IMR-90 (cell line): ENCODE data around the gene IL1RAP. TPM values are rescaled to one million over a fixed set of nuclear protein-coding genes. Genes with fewer than 3 reads are reported as not detected.
A peak's percentile ranks its signal among the peaks of the same experiment; 100 is the strongest.

Source experiments
- ATAC-seq: fragments of 200-7000 bp; cut with Tn5 transposase; 2 replicates; pipeline ENCODE4 v1.9.1; 2020; ENCODE audit warnings: low read depth, mild to moderate bottlenecking, moderate library complexity
- BruUV-seq: library from RNA; stranded (reverse); fragments of 400-500 nt; replicated peaks from 2 replicates; lab custom pipeline; 2021; lab: Mats Ljungman, UMichigan
- CTCF ChIA-PET: fragments of 300-600 bp; formaldehyde crosslinking; extraction: SDS; loops from one replicate; lab custom pipeline; 2021; ENCODE audit warnings: antibody characterized with exemption; lab: Yijun Ruan, JAX
- POLR2A ChIA-PET: fragments of 300-600 bp; sonication (Branson Sonifier 250); formaldehyde crosslinking; loops from one replicate; lab custom pipeline; 2022; ENCODE audit warnings: antibody characterized with exemption; ENCODE audit not compliant: unreplicated experiment; lab: Charles Lee
- DNase-seq: peaks from one replicate; pipeline ENCODE4 v3.0.0; 2013
- H2AFZ ChIP-seq: replicated peaks from 2 replicates; pipeline ENCODE3; 2013; ENCODE audit warnings: low read length, mild to moderate bottlenecking; ENCODE audit not compliant: poor library complexity
- H2AK5ac ChIP-seq: 2 replicates; pipeline ENCODE4 v1.6.1; 2013; ENCODE audit warnings: low read depth, low read length, inconsistent platforms
- H2AK9ac ChIP-seq: replicated peaks from 2 replicates; pipeline ENCODE3; 2013; ENCODE audit warnings: mild to moderate bottlenecking, low read depth, low read length, moderate library complexity; ENCODE audit not compliant: poor library complexity
- H2BK120ac ChIP-seq: 2 replicates; pipeline ENCODE4 v1.6.1; 2013; ENCODE audit warnings: low read depth, low read length, inconsistent platforms
- H2BK15ac ChIP-seq: 3 replicates; pipeline ENCODE4 v1.6.1; 2013; ENCODE audit warnings: low read depth, low read length, inconsistent platforms
- H2BK20ac ChIP-seq: 2 replicates; pipeline ENCODE4 v1.6.1; 2013; ENCODE audit warnings: low read depth, mild to moderate bottlenecking, inconsistent platforms, low read length, moderate library complexity
- H2BK5ac ChIP-seq: 2 replicates; pipeline ENCODE4 v1.6.1; 2013; ENCODE audit warnings: mild to moderate bottlenecking, low read depth, low read length, inconsistent platforms; ENCODE audit not compliant: poor library complexity, severe bottlenecking
- H3K14ac ChIP-seq: replicated peaks from 2 replicates; pipeline ENCODE4 v1.6.1; 2013; ENCODE audit warnings: low read depth, low read length, inconsistent platforms
- H3K18ac ChIP-seq: 2 replicates; pipeline ENCODE4 v1.6.1; 2013; ENCODE audit warnings: low read depth, low read length, control low read depth
- H3K23ac ChIP-seq: 2 replicates; pipeline ENCODE4 v1.6.1; 2013; ENCODE audit warnings: low read depth, low read length, inconsistent platforms
- H3K27ac ChIP-seq: 2 replicates; pipeline ENCODE4 v1.5.1; 2013; ENCODE audit warnings: mild to moderate bottlenecking, control low read depth, low read length; ENCODE audit not compliant: insufficient read depth
- H3K27me3 ChIP-seq: 2 replicates; pipeline ENCODE4 v1.6.1; 2013; ENCODE audit warnings: low read length; ENCODE audit not compliant: control insufficient read depth, insufficient read depth
- H3K36me3 ChIP-seq: 2 replicates; pipeline ENCODE4 v1.6.1; 2013; ENCODE audit warnings: low read length, mixed read lengths; ENCODE audit not compliant: control insufficient read depth, insufficient read depth
- H3K4ac ChIP-seq: 2 replicates; pipeline ENCODE4 v1.6.1; 2013; ENCODE audit warnings: low read depth, low read length, inconsistent platforms
- H3K4me1 ChIP-seq: 2 replicates; pipeline ENCODE4 v1.6.1; 2013; ENCODE audit warnings: low read length, mixed read lengths; ENCODE audit not compliant: control insufficient read depth, insufficient read depth
- H3K4me2 ChIP-seq: 2 replicates; pipeline ENCODE4 v1.6.1; 2013; ENCODE audit warnings: low read depth, mild to moderate bottlenecking, control low read depth, low read length, moderate library complexity
- H3K4me3 ChIP-seq: 2 replicates; pipeline ENCODE4 v1.5.1; 2013; ENCODE audit warnings: low read depth, mild to moderate bottlenecking, control low read depth, low read length, moderate library complexity; ENCODE audit not compliant: insufficient read depth
- H3K56ac ChIP-seq: 2 replicates; pipeline ENCODE4 v1.6.1; 2013; ENCODE audit warnings: low read length, inconsistent platforms; ENCODE audit not compliant: insufficient read depth; ENCODE audit errors: extremely low read depth
- H3K79me1 ChIP-seq, 2 experiments: 2 replicates each; pipeline ENCODE4 v1.6.1; 2013; ENCODE audit warnings: low read length in 2 of 2, inconsistent platforms in 1 of 2, low read depth in 1 of 2
- H3K9ac ChIP-seq: 2 replicates; pipeline ENCODE4 v1.6.1; 2013; ENCODE audit warnings: low read depth, low read length, control low read depth
- H3K9me1 ChIP-seq: 2 replicates; pipeline ENCODE4 v1.6.1; 2013; ENCODE audit warnings: low read length, inconsistent platforms; ENCODE audit not compliant: insufficient read depth
- H3K9me3 ChIP-seq: 2 replicates; pipeline ENCODE4 v1.6.1; 2013; ENCODE audit warnings: low read length; ENCODE audit not compliant: control insufficient read depth, insufficient read depth
- H4K20me1 ChIP-seq: 2 replicates; pipeline ENCODE4 v1.6.1; 2013; ENCODE audit warnings: low read length, inconsistent platforms; ENCODE audit not compliant: insufficient read depth
- H4K5ac ChIP-seq: 2 replicates; pipeline ENCODE4 v1.6.1; 2013; ENCODE audit warnings: mild to moderate bottlenecking, low read depth, low read length, control low read depth
- H4K8ac ChIP-seq, 2 experiments: 2 replicates each; pipeline ENCODE4 v1.6.1; 2013; ENCODE audit warnings: low read depth in 2 of 2, low read length in 2 of 2, control low read depth in 1 of 2, inconsistent platforms in 1 of 2
- H4K91ac ChIP-seq: 2 replicates; pipeline ENCODE4 v1.6.1; 2013; ENCODE audit warnings: low read depth, low read length, inconsistent platforms; ENCODE audit not compliant: insufficient read depth
- CHD1 ChIP-seq: IDR thresholded peaks from 2 replicates; pipeline ENCODE4 v1.6.1; 2012; ENCODE audit warnings: low read depth, low read length, improper control_type of control experiment
- MAFK ChIP-seq: IDR thresholded peaks from 2 replicates; pipeline ENCODE4 v1.6.1; 2012; ENCODE audit warnings: low read depth, low read length, improper control_type of control experiment
- RCOR1 ChIP-seq: IDR thresholded peaks from 2 replicates; pipeline ENCODE4 v1.6.1; 2012; ENCODE audit warnings: mild to moderate bottlenecking, low read length, improper control_type of control experiment; ENCODE audit not compliant: insufficient replicate concordance
- WGBS, 2 experiments: methylation state at CpG; one replicate each; pipeline versions ENCODE4 v1.1.5 to v1.1.7; 2013; ENCODE audit warnings: missing lambda C conversion rate in 2 of 2; ENCODE audit not compliant: insufficient read length in 1 of 2; ENCODE audit errors: extremely low coverage in 2 of 2; 5-methylcytosine and 5-hydroxymethylcytosine counted together
- dilution Hi-C: fragments of 300-500 bp; cut with HindIII; formaldehyde crosslinking; loops from one replicate; pipeline ENCODE4 v1.14.3; 2018; ENCODE audit warnings: low sequenced_read_pairs; ENCODE audit not compliant: unreplicated experiment
- in situ Hi-C: fragments of 300-500 bp; cut with MboI; formaldehyde crosslinking; loops from 3 replicates; pipeline ENCODE4 v1.14.3; 2019; ENCODE audit warnings: low sequenced_read_pairs, inconsistent platforms, mixed read lengths
- intact Hi-C: fragments of 100-400 bp; cut with micrococcal nuclease; formaldehyde crosslinking; loops from 2 replicates; pipeline ENCODE4 v1.10.0; 2022
- polyA plus RNA-seq, 3 experiments: library from polyadenylated mRNA; depleted of rRNA; stranded (reverse); fragments of >200 nt; gene quantifications; 2 replicates each; pipeline ENCODE4 v1.2.3, GENCODE V29; 2012; ENCODE audit warnings: low replicate concordance in 1 of 3
- total RNA-seq: library from RNA; depleted of rRNA; stranded (reverse); fragments of >200 nt; gene quantifications from 2 replicates; pipeline ENCODE4 v1.2.3, GENCODE V29; 2012

IL1RAP gene
- total and polyA plus RNA-seq, 2 of the 4 experiments (the other 2 are of a cell fraction), result 8.3 to 11.3 TPM

DNA sequence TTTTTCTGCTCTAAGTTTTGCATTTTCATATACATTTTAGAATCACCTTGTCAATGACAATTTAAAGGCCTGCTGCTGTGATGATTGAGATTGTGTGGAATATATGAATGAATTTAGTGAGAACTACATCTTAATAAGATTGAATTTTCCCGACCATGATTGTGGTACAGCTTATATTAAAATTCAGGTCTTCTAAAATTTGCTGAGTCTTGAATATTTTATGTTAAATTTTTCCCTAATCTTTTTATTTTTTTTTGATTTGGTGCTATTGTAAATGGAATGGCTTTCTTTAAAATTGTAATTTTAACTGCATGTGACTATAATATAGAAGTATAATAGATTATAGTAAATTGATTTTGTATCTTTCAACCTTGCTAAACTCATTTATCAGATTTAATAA lies 172.1 kb downstream of the IL1RAP start:
- Histone ChIP-seq H3K9me1 (no peaks in the 10 kb centered on the region), H3K79me1 (no peaks in the 10 kb centered on the region), H4K91ac (no peak overlapping the region), H3K27me3 (no peaks in the 10 kb centered on the region), H2BK20ac (no peak overlapping the region), H3K18ac (no peak overlapping the region), H4K8ac (no peak overlapping the region), H3K36me3 (no peaks in the 10 kb centered on the region), H3K9ac (no peak overlapping the region), H4K20me1 (no peaks in the 10 kb centered on the region), H3K4me2 (no peak overlapping the region), H3K4me1 (no peaks in the 10 kb centered on the region; the same call in 1 of the 2 replicates), H3K14ac (no peak overlapping the region), H4K5ac (no peak overlapping the region), H3K4ac (no peak overlapping the region), H3K9me3 (no peaks in the 10 kb centered on the region), H3K23ac (no peak overlapping the region), H2BK120ac (no peak overlapping the region), H2BK15ac (no peak overlapping the region), H2AK9ac (no peak overlapping the region), H3K27ac (no peak overlapping the region), H2AFZ (no peak overlapping the region), H3K4me3 (no peak overlapping the region), H2AK5ac (no peak overlapping the region), H2BK5ac (no peak overlapping the region), H3K56ac (no peak overlapping the region)
- no peak for ATAC-seq
- BruUV-seq, result no TSS peak
- in situ Hi-C loops (no loop called here), intact Hi-C loops (no loop called here), dilution Hi-C loops (no loop called here)
- ChIA-PET POLR2A (no interaction called here), CTCF (no interaction called here)
- DNase-seq, result no peak
- WGBS, 2 experiments, result no CpG with 5 or more reads among the region's 1 CpG
- TF ChIP-seq MAFK (peak; percentile 62), CHD1 (no peak), RCOR1 (no peak)
